ENCODE data around the gene KCNC3.

Gene KCNC3

GRCh38 chr19:50309396-50310125, 19.6 kb downstream of the KCNC3 start:
- DNase-seq, result no peak

- DNase-seq, result no peak
Measured at GRCh38 chr19:50308991-50309390, 20.2 kb downstream of the KCNC3 start.

GRCh38 chr19:50303558-50303957, 25.6 kb downstream of the KCNC3 start:
- no peak for DNase-seq

GRCh38 chr19:50301607-50301971, 27.6 kb downstream of the KCNC3 start:
- no peak for DNase-seq

- no peak for DNase-seq
Measured at GRCh38 chr19:50300814-50301606, 28.2 kb downstream of the KCNC3 start.

- DNase-seq, result no peak
Measured at GRCh38 chr19:50300051-50300450, 29.1 kb downstream of the KCNC3 start.

- no peak for DNase-seq
Measured at GRCh38 chr19:50293263-50294004, 35.7 kb downstream of the KCNC3 start.

- DNase-seq, result no peak
Measured at GRCh38 chr19:50292216-50292827, 36.9 kb downstream of the KCNC3 start.

- DNase-seq, result no peak
Measured at GRCh38 chr19:50290775-50291174, 38.4 kb downstream of the KCNC3 start.

GRCh38 chr19:50290011-50290410, 39.2 kb downstream of the KCNC3 start:
- no peak for DNase-seq

- no peak for DNase-seq
Measured at GRCh38 chr19:50288954-50289353, 40.2 kb downstream of the KCNC3 start.

GRCh38 chr19:50287331-50287730, 41.8 kb downstream of the KCNC3 start:
- DNase-seq, result no peak

- DNase-seq, result no peak
Measured at GRCh38 chr19:50286443-50286842, 42.7 kb downstream of the KCNC3 start.

GRCh38 chr19:50285833-50286232, 43.3 kb downstream of the KCNC3 start:
- DNase-seq, result no peak

- DNase-seq, result no peak
Measured at GRCh38 chr19:50281491-50281890, 47.7 kb downstream of the KCNC3 start.

- DNase-seq, result no peak
Measured at GRCh38 chr19:50280983-50281382, 48.2 kb downstream of the KCNC3 start.

- DNase-seq, result no peak
Measured at GRCh38 chr19:50280074-50280473, 49.1 kb downstream of the KCNC3 start.

- no peak for DNase-seq
Measured at GRCh38 chr19:50277966-50278580, 51.1 kb downstream of the KCNC3 start.

GRCh38 chr19:50276370-50277063, 52.7 kb downstream of the KCNC3 start:
- DNase-seq, result no peak

- DNase-seq, result no peak
Measured at GRCh38 chr19:50275577-50276368, 53.4 kb downstream of the KCNC3 start.

- DNase-seq, result no peak
Measured at GRCh38 chr19:50273821-50274220, 55.4 kb downstream of the KCNC3 start.
